WTC11 (cell line): ENCODE measurements around the gene PCSK4. TPM values are rescaled to one million over a fixed set of nuclear protein-coding genes. Genes with fewer than 3 reads are reported as not detected.

Experiments
- ATAC-seq: fragments of 200-7000 bp; cut with Tn5 transposase; 2 replicates; pipeline ENCODE4 v1.10.0; 2021; ENCODE audit warnings: mild to moderate bottlenecking, moderate library complexity
- CTCF ChIA-PET: fragments of 300-600 bp; sonication (Branson Sonifier 250); formaldehyde crosslinking; loops from one replicate; lab custom pipeline; 2021; ENCODE audit warnings: antibody characterized with exemption; lab: Charles Lee
- POLR2A ChIA-PET: fragments of 350-600 bp; sonication (Branson Sonifier 250); formaldehyde crosslinking; loops from one replicate; lab custom pipeline; 2021; ENCODE audit warnings: antibody characterized with exemption; lab: Charles Lee
- DNase-seq: peaks from one replicate; pipeline ENCODE4 v3.0.0; 2021; ENCODE audit warnings: low spot score
- H3K27ac Mint-ChIP-seq: 2 replicates; pipeline ENCODE4 v1.8.0; 2021; ENCODE audit warnings: mixed read lengths
- H3K27me3 Mint-ChIP-seq: 2 replicates; pipeline ENCODE4 v1.8.0; 2021; ENCODE audit warnings: low read depth, mild to moderate bottlenecking, moderate library complexity, mixed read lengths
- H3K36me3 Mint-ChIP-seq: 2 replicates; pipeline ENCODE4 v1.8.0; 2021; ENCODE audit warnings: mixed read lengths
- H3K4me1 Mint-ChIP-seq: 2 replicates; pipeline ENCODE4 v1.8.0; 2022; ENCODE audit warnings: mixed read lengths
- H3K4me3 Mint-ChIP-seq: 2 replicates; pipeline ENCODE4 v1.8.0; 2021; ENCODE audit warnings: mild to moderate bottlenecking, moderate library complexity, mixed read lengths
- H3K9me3 Mint-ChIP-seq: 2 replicates; pipeline ENCODE4 v1.8.0; 2021; ENCODE audit warnings: mixed read lengths
- CREB1 ChIP-seq: sonication (generic); formaldehyde crosslinking; IDR thresholded peaks from 2 replicates; pipeline ENCODE4 v1.8.0; 2023; ENCODE audit warnings: mild to moderate bottlenecking, missing genetic modification reagents
- E2F1 ChIP-seq: sonication (generic); formaldehyde crosslinking; IDR thresholded peaks from 2 replicates; pipeline ENCODE4 v1.8.0; 2022; ENCODE audit warnings: mild to moderate bottlenecking, missing genetic modification reagents
- E2F5 ChIP-seq: sonication (generic); formaldehyde crosslinking; IDR thresholded peaks from 2 replicates; pipeline ENCODE4 v1.8.1; 2022; ENCODE audit warnings: mild to moderate bottlenecking, moderate library complexity, missing genetic modification reagents
- EMX1 ChIP-seq: fragments of 250-450 bp; sonication (Bioruptor Pico); IDR thresholded peaks from 2 replicates; pipeline ENCODE4 v1.8.0; 2021; ENCODE audit warnings: mild to moderate bottlenecking
- FOXP1 ChIP-seq: sonication (generic); formaldehyde crosslinking; IDR thresholded peaks from 2 replicates; pipeline ENCODE4 v1.8.0; 2022; ENCODE audit warnings: missing genetic modification reagents, mild to moderate bottlenecking, moderate library complexity, borderline replicate concordance
- KAT7 ChIP-seq: sonication (generic); formaldehyde crosslinking; IDR thresholded peaks from 2 replicates; pipeline ENCODE4 v1.8.1; 2023; ENCODE audit warnings: missing genetic modification reagents, mild to moderate bottlenecking, borderline replicate concordance
- MXD4 ChIP-seq: fragments of 250-450 bp; sonication (Bioruptor Pico); IDR thresholded peaks from 2 replicates; pipeline ENCODE4 v1.8.0; 2021; ENCODE audit warnings: mild to moderate bottlenecking, moderate library complexity, borderline replicate concordance
- NFATC4 ChIP-seq: fragments of 250-450 bp; sonication (Bioruptor Pico); IDR thresholded peaks from 2 replicates; pipeline ENCODE4 v1.9.0; 2021; ENCODE audit warnings: mild to moderate bottlenecking
- NFE2L1 ChIP-seq: sonication (generic); formaldehyde crosslinking; IDR thresholded peaks from 2 replicates; pipeline ENCODE4 v1.8.1; 2023; ENCODE audit warnings: missing genetic modification reagents
- NR2C2 ChIP-seq: sonication (generic); formaldehyde crosslinking; IDR thresholded peaks from 2 replicates; pipeline ENCODE4 v1.8.0; 2022; ENCODE audit warnings: mild to moderate bottlenecking, missing genetic modification reagents
- PREB ChIP-seq: sonication (generic); formaldehyde crosslinking; IDR thresholded peaks from 2 replicates; pipeline ENCODE4 v1.8.1; 2022; ENCODE audit warnings: mild to moderate bottlenecking, missing genetic modification reagents, moderate library complexity, borderline replicate concordance
- PRRX2 ChIP-seq: fragments of 250-450 bp; sonication (Bioruptor Pico); IDR thresholded peaks from 2 replicates; pipeline ENCODE4 v1.8.0; 2021; ENCODE audit warnings: mild to moderate bottlenecking
- ZMAT4 ChIP-seq: fragments of 250-450 bp; sonication (Bioruptor Pico); IDR thresholded peaks from 2 replicates; pipeline ENCODE4 v1.9.0; 2021; ENCODE audit warnings: mild to moderate bottlenecking
- ZNF317 ChIP-seq: sonication (generic); formaldehyde crosslinking; IDR thresholded peaks from 2 replicates; pipeline ENCODE4 v1.8.1; 2023; ENCODE audit warnings: low read depth, mild to moderate bottlenecking, moderate library complexity, missing genetic modification reagents, borderline replicate concordance
- ZNF425 ChIP-seq: fragments of 250-450 bp; sonication (Bioruptor Pico); conservative IDR thresholded peaks from 2 replicates; pipeline ENCODE4 v1.9.0; 2021; ENCODE audit warnings: mild to moderate bottlenecking
- total RNA-seq: library from RNA; stranded (reverse); gene quantifications from 3 replicates; pipeline ENCODE4 v1.2.3, GENCODE V29; 2021

The PCSK4 gene
- total RNA-seq, 1 experiment from 2014 or later = 22.4 TPM

- no peak for TF ChIP-seq ZNF317
- no peak for TF ChIP-seq NR2C2
- no peak for TF ChIP-seq E2F1
- TF ChIP-seq FOXP1 (CRISPR knock-in tag) = peak; percentile 64; the same call in 1 of the 2 replicates
- 0 out of 2 replicates have a peak, but pooled peaks have one; percentile 2 for TF ChIP-seq ZMAT4 (CRISPR knock-in tag)
- no peak for TF ChIP-seq MXD4
- peak; percentile 66; the same call in 1 of the 2 replicates for TF ChIP-seq KAT7 (CRISPR knock-in tag)
Measured at GRCh38 chr19:1445185-1445931, 44.8 kb downstream of the PCSK4 start (continued).

GRCh38 chr19:1441677-1442438, 48.3 kb downstream of the PCSK4 start:
- TF ChIP-seq NFATC4 (CRISPR knock-in tag) = 0 out of 2 replicates have a peak, but pooled peaks have one; percentile 27
- TF ChIP-seq ZNF425 (CRISPR knock-in tag) = peak; percentile 59; the same call in 1 of the 2 replicates
- TF ChIP-seq PRRX2 (CRISPR knock-in tag) = peak; percentile 38; the same call in 1 of the 2 replicates
- TF ChIP-seq NFE2L1 = no peak
- TF ChIP-seq EMX1 = peak; percentile 46; the same call in 1 of the 2 replicates
- TF ChIP-seq PREB (CRISPR knock-in tag) = no peak
- ChIA-PET POLR2A (interaction anchor here (0.7 kb wide), 1 partner anchor 15 kb away, joined by 9 read pairs; no protein-coding TSS in a partner anchor), CTCF (interaction anchor here (0.6 to 5.0 kb wide), 4 partner anchors 16 to 413 kb away, joined by 3 to 56 read pairs (median 4); no protein-coding TSS in a partner anchor)
- Mint-ChIP-seq H3K27me3 (peaks cover 7% of the 10 kb centered on the region), H3K9me3 (no peaks in the 10 kb centered on the region), H3K4me3 (peak overlapping the region; percentile 45), H3K27ac (peak overlapping the region; percentile 23), H3K4me1 (peaks cover 24% of the 10 kb centered on the region), H3K36me3 (peaks cover 39% of the 10 kb centered on the region)
- DNase-seq (no peak), ATAC-seq (no peak)

- ChIA-PET POLR2A (interaction anchor here (0.7 to 1.2 kb wide), 2 partner anchors 14 to 174 kb away, joined by 4 to 9 read pairs; no protein-coding TSS in a partner anchor), CTCF (interaction anchor here (0.7 to 5.0 kb wide), 4 partner anchors 16 to 413 kb away, joined by 3 to 56 read pairs (median 4); no protein-coding TSS in a partner anchor)
- no peak for TF ChIP-seq MXD4
- 0 out of 2 replicates have a peak, but pooled peaks have one; percentile 36 for TF ChIP-seq CREB1 (CRISPR knock-in tag)
- TF ChIP-seq E2F5 (CRISPR knock-in tag) = no peak
- TF ChIP-seq NR2C2 = no peak
- no peaks in the 10 kb centered on the region for H3K9me3 Mint-ChIP-seq
- DNase-seq (no peak), ATAC-seq (no peak)
- peaks cover 39% of the 10 kb centered on the region for H3K36me3 Mint-ChIP-seq
- peak overlapping the region; percentile 97 for H3K4me3 Mint-ChIP-seq
- peak overlapping the region; percentile 93 for H3K27ac Mint-ChIP-seq
- H3K4me1 Mint-ChIP-seq = peaks cover 24% of the 10 kb centered on the region
- H3K27me3 Mint-ChIP-seq = peaks cover 3% of the 10 kb centered on the region; the same call in 1 of the 2 replicates
Measured at GRCh38 chr19:1441022-1441426, 49.1 kb downstream of the PCSK4 start.
